Muscle of arm (tissue), 12 donors: ENCODE results near the gene MCOLN2. TPM values are rescaled to one million over a fixed set of nuclear protein-coding genes. Genes with fewer than 3 reads are reported as not detected.
A peak's percentile ranks its signal among the peaks of the same experiment; 100 is the strongest.
"Not testable (repeated sequence)": the region's sequence is repeated elsewhere in the genome, so short reads cannot be mapped to it uniquely, and the experiment has no call there.

ENCODE experiments used
- DNase-seq: peaks from one replicate; pipeline ENCODE4 v3.0.0-alpha.2; 2013
- polyA plus RNA-seq, 12 donors: library from polyadenylated mRNA; unstranded; fragments of 120-200 nt; gene quantifications; one replicate each; pipeline ENCODE4 v1.2.1, GENCODE V29; 2013; ENCODE audit not compliant: insufficient read length in 12 of 12

MCOLN2 gene
- polyA plus RNA-seq, 12 donors: 0.05 to 2.4 (median 0.40) TPM; not detected in 4

GRCh38 chr1:84944767-84945486 lies 52.0 kb downstream of the MCOLN2 start:
- DNase-seq: peak; percentile 93

GRCh38 chr1:84941843-84942242 lies 55.1 kb downstream of the MCOLN2 start:
- no peak for DNase-seq

GRCh38 chr1:84940481-84940880 lies 56.4 kb downstream of the MCOLN2 start:
- no peak for DNase-seq

- no peak for DNase-seq
Observed at GRCh38 chr1:84939761-84940160, 57.2 kb downstream of the MCOLN2 start.

GRCh38 chr1:84939151-84939550 lies 57.8 kb downstream of the MCOLN2 start:
- DNase-seq: no peak

GRCh38 chr1:84936116-84936810 lies 60.6 kb downstream of the MCOLN2 start:
- DNase-seq: peak; percentile 68

- no peak for DNase-seq
Observed at GRCh38 chr1:84933011-84933611, 63.8 kb downstream of the MCOLN2 start.

GRCh38 chr1:84930831-84931230 lies 66.1 kb downstream of the MCOLN2 start:
- DNase-seq: no peak

GRCh38 chr1:84930329-84930728 lies 66.6 kb downstream of the MCOLN2 start:
- no peak for DNase-seq

GRCh38 chr1:84929581-84929980 lies 67.3 kb downstream of the MCOLN2 start:
- DNase-seq: no peak

- DNase-seq: no peak
Observed at GRCh38 chr1:84928979-84929378, 67.9 kb downstream of the MCOLN2 start.

GRCh38 chr1:84923317-84923716 lies 73.6 kb downstream of the MCOLN2 start:
- DNase-seq: no peak

- no peak for DNase-seq
Observed at GRCh38 chr1:84920159-84920558, 76.8 kb downstream of the MCOLN2 start.

GRCh38 chr1:84919461-84919970 lies 77.4 kb downstream of the MCOLN2 start:
- DNase-seq: no peak

GRCh38 chr1:84918726-84919336 lies 78.1 kb downstream of the MCOLN2 start:
- DNase-seq: no peak

GRCh38 chr1:84916897-84917296 lies 80.0 kb downstream of the MCOLN2 start:
- no peak for DNase-seq

- DNase-seq: no peak
Observed at GRCh38 chr1:84913555-84913892, 83.4 kb downstream of the MCOLN2 start.

GRCh38 chr1:84912726-84913554 lies 84.0 kb downstream of the MCOLN2 start:
- no peak for DNase-seq

GRCh38 chr1:84908746-84909464 lies 88.0 kb downstream of the MCOLN2 start:
- DNase-seq: not testable (repeated sequence)

- DNase-seq: no peak
Observed at GRCh38 chr1:84907095-84907827, 89.7 kb downstream of the MCOLN2 start.
